SK-N-SH treated with all-trans-retinoic acid at 6 μM for 48 hours (cell line): ENCODE measurements around the gene IL4I1.

Experiments
- ATAC-seq: fragments of 200-7000 bp; cut with Tn5 transposase; 3 replicates; pipeline ENCODE4 v1.9.1; 2020; ENCODE audit warnings: mild to moderate bottlenecking, moderate library complexity
- ARNTL ChIP-seq: fragments of 450-650 bp; formaldehyde crosslinking; IDR thresholded peaks from 2 replicates; pipeline ENCODE4 v1.5.0; 2020; ENCODE audit warnings: low read depth, mild to moderate bottlenecking, moderate library complexity, borderline replicate concordance
- CREB5 ChIP-seq: fragments of 250-450 bp; sonication (Bioruptor Pico); IDR thresholded peaks from 2 replicates; pipeline ENCODE4 v1.5.1; 2020; ENCODE audit warnings: low read depth, mild to moderate bottlenecking, moderate library complexity
- CSDC2 ChIP-seq: fragments of 250-450 bp; sonication (Bioruptor Pico); IDR thresholded peaks from 2 replicates; pipeline ENCODE4 v1.5.0; 2020; ENCODE audit warnings: mild to moderate bottlenecking, moderate library complexity
- CSRNP3 ChIP-seq: fragments of 250-450 bp; sonication (Bioruptor Pico); IDR thresholded peaks from 2 replicates; pipeline ENCODE4 v1.5.1; 2021; ENCODE audit warnings: mild to moderate bottlenecking, moderate library complexity
- ESRRG ChIP-seq: fragments of 250-450 bp; sonication (Bioruptor Pico); IDR thresholded peaks from 2 replicates; pipeline ENCODE4 v1.6.1; 2021; ENCODE audit warnings: mild to moderate bottlenecking
- GLIS3 ChIP-seq: fragments of 250-450 bp; sonication (Bioruptor Pico); IDR thresholded peaks from 2 replicates; pipeline ENCODE4 v1.5.0; 2020; ENCODE audit warnings: mild to moderate bottlenecking, moderate library complexity
- ISL1 ChIP-seq: fragments of 250-450 bp; sonication (Bioruptor Pico); IDR thresholded peaks from 2 replicates; pipeline ENCODE4 v2.1.2; 2022; ENCODE audit warnings: mild to moderate bottlenecking, moderate library complexity
- OSR1 ChIP-seq: fragments of 250-450 bp; sonication (Bioruptor Pico); IDR thresholded peaks from 2 replicates; pipeline ENCODE4 v1.8.0; 2022; ENCODE audit warnings: moderate library complexity, mild to moderate bottlenecking, inconsistent platforms
- PATZ1 ChIP-seq: fragments of 250-450 bp; sonication (Bioruptor Pico); IDR thresholded peaks from 2 replicates; pipeline ENCODE4 v1.8.0; 2020; ENCODE audit warnings: mild to moderate bottlenecking, moderate library complexity, borderline replicate concordance
- POU6F1 ChIP-seq: fragments of 250-450 bp; sonication (Bioruptor Pico); IDR thresholded peaks from 2 replicates; pipeline ENCODE4 v1.8.0; 2021; ENCODE audit warnings: low read depth, mild to moderate bottlenecking, moderate library complexity, borderline replicate concordance
- SNAI2 ChIP-seq: fragments of 250-450 bp; sonication (Bioruptor Pico); IDR thresholded peaks from 2 replicates; pipeline ENCODE4 v1.5.0; 2020; ENCODE audit warnings: mild to moderate bottlenecking, moderate library complexity
- TCF4 ChIP-seq: fragments of 250-450 bp; sonication (Bioruptor Pico); IDR thresholded peaks from 2 replicates; pipeline ENCODE4 v1.8.0; 2021; ENCODE audit warnings: mild to moderate bottlenecking, moderate library complexity, borderline replicate concordance
- TOX ChIP-seq: fragments of 250-450 bp; sonication (Bioruptor Pico); IDR thresholded peaks from 2 replicates; pipeline ENCODE4 v1.8.0; 2021; ENCODE audit warnings: mild to moderate bottlenecking, moderate library complexity, borderline replicate concordance
- TSHZ2 ChIP-seq: fragments of 250-450 bp; sonication (Bioruptor Pico); IDR thresholded peaks from 2 replicates; pipeline ENCODE4 v1.5.0; 2020; ENCODE audit warnings: mild to moderate bottlenecking, moderate library complexity
- ZC3H10 ChIP-seq: fragments of 250-450 bp; sonication (Bioruptor Pico); IDR thresholded peaks from 2 replicates; pipeline ENCODE4 v1.5.1; 2021; ENCODE audit warnings: mild to moderate bottlenecking, moderate library complexity
- ZFP3 ChIP-seq: fragments of 250-450 bp; sonication (Bioruptor Pico); IDR thresholded peaks from 2 replicates; pipeline ENCODE4 v1.5.0; 2020; ENCODE audit warnings: mild to moderate bottlenecking, moderate library complexity
- ZFP30 ChIP-seq: fragments of 450-650 bp; formaldehyde crosslinking; IDR thresholded peaks from 2 replicates; pipeline ENCODE4 v1.5.0; 2022; ENCODE audit warnings: mild to moderate bottlenecking, moderate library complexity
- ZNF565 ChIP-seq: fragments of 450-650 bp; formaldehyde crosslinking; conservative IDR thresholded peaks from 2 replicates; pipeline ENCODE4 v1.5.0; 2020; ENCODE audit warnings: low read depth, mild to moderate bottlenecking, moderate library complexity
- ZNF70 ChIP-seq: fragments of 450-650 bp; formaldehyde crosslinking; IDR thresholded peaks from 2 replicates; pipeline ENCODE4 v1.5.0; 2020; ENCODE audit warnings: mild to moderate bottlenecking, moderate library complexity
- ZNF8 ChIP-seq: fragments of 450-650 bp; formaldehyde crosslinking; IDR thresholded peaks from 2 replicates; pipeline ENCODE4 v1.5.0; 2020; ENCODE audit warnings: mild to moderate bottlenecking, moderate library complexity

IL4I1 gene

GRCh38 chr19:49862391-49863253 is 34.1 kb downstream of the IL4I1 start (continued):
- TF ChIP-seq CSRNP3 (CRISPR knock-in tag) = no peak

GRCh38 chr19:49861541-49862378 is 34.9 kb downstream of the IL4I1 start:
- no peak for ATAC-seq
- TF ChIP-seq ZNF8 (CRISPR knock-in tag) (no peak), CSRNP3 (CRISPR knock-in tag) (no peak), OSR1 (no peak), TOX (CRISPR knock-in tag) (no peak), ZNF70 (CRISPR knock-in tag) (no peak), ISL1 (no peak), ZC3H10 (CRISPR knock-in tag) (no peak), ESRRG (CRISPR knock-in tag) (no peak), CSDC2 (CRISPR knock-in tag) (no peak), TSHZ2 (CRISPR knock-in tag) (no peak), POU6F1 (CRISPR knock-in tag) (no peak), SNAI2 (CRISPR knock-in tag) (no peak), ZFP3 (CRISPR knock-in tag) (no peak)

GRCh38 chr19:49861107-49861506 is 35.6 kb downstream of the IL4I1 start:
- ATAC-seq = no peak
- no peak for TF ChIP-seq ZNF565 (CRISPR knock-in tag)
- no peak for TF ChIP-seq PATZ1 (CRISPR knock-in tag)
- no peak for TF ChIP-seq ARNTL (CRISPR knock-in tag)
- TF ChIP-seq TOX (CRISPR knock-in tag) = no peak
- no peak for TF ChIP-seq TSHZ2 (CRISPR knock-in tag)
- TF ChIP-seq ZFP30 (CRISPR knock-in tag) = no peak
- no peak for TF ChIP-seq CREB5 (CRISPR knock-in tag)
- TF ChIP-seq ZNF8 (CRISPR knock-in tag) = no peak
- TF ChIP-seq ZC3H10 (CRISPR knock-in tag) = no peak
- no peak for TF ChIP-seq SNAI2 (CRISPR knock-in tag)
- no peak for TF ChIP-seq ZNF70 (CRISPR knock-in tag)
- no peak for TF ChIP-seq GLIS3 (CRISPR knock-in tag)
- TF ChIP-seq ZFP3 (CRISPR knock-in tag) = no peak
- TF ChIP-seq TCF4 (CRISPR knock-in tag) = no peak
